GM18508 (cell line): ENCODE data around the gene NAPEPLD.
"Not testable (repeated sequence)": the region's sequence is repeated elsewhere in the genome, so short reads cannot be mapped to it uniquely, and the experiment has no call there.

Experiments
- ATAC-seq: cut with Tn5 transposase; IDR thresholded peaks from one replicate; pipeline ENCODE4 v1.9.1; 2021; ENCODE audit warnings: moderate number of reproducible peaks; ENCODE audit not compliant: insufficient read depth, unreplicated experiment

The NAPEPLD gene

GRCh38 chr7:103074519-103075336 is 74.2 kb downstream of the NAPEPLD start, which contains the start of the genes ARMC10 and FBXL13:
TSS of gene ARMC10 (plus strand) at chr7:103075140. CDS start at chr7:103075273, 133 bp downstream.
TSS of gene FBXL13 (minus strand) at chr7:103074796.
- peak; percentile 76 for ATAC-seq

- no peak for ATAC-seq
These were observed 74.8 kb downstream of the NAPEPLD start for GRCh38 chr7:103073989-103074518.

DNA sequence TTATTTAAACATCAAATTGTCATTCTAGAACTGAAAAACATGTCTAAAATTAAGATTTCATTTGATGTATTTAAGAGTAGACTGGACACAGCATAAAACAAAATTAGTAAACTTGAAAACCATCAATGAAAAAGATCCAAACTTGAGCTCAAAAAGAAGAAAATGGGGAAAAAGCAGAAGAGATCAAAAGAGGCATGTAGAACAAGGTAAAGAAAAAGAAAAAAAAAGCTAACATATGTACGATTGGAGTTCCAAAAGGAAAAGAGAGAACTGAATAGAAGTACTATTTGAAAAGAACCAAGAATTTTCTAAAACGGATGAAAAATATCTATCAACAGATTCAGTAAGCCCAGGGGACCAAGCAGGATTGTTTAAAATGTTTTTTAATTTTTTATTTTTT is 77.9 kb downstream of the NAPEPLD start:
- ATAC-seq = no peak

- ATAC-seq = no peak
These were observed 80.2 kb downstream of the NAPEPLD start for GRCh38 chr7:103068414-103069403.

- no peak for ATAC-seq
These were observed 83.2 kb downstream of the NAPEPLD start for GRCh38 chr7:103065667-103066066.

DNA sequence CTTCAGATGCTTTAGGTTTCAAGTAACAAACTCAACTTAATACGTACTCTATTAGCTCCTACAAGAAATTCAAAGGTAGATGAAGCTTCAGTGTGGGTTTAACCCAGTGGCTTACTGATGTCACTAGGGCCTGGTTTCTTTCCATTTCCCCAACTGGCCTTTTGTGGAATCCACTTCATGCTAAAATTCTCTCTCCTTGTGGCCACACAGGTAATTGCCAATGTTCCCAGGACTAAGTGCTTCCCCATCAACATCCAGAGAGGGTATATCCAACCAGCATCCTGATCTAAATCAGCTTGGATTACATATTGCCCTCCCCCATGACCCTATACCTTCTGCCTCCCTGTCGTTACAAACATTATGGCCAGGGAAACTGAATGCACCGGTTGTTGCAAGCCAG is 85.0 kb downstream of the NAPEPLD start:
- ATAC-seq = no peak

GRCh38 chr7:103059471-103059870 is 89.4 kb downstream of the NAPEPLD start:
- ATAC-seq = no peak

DNA sequence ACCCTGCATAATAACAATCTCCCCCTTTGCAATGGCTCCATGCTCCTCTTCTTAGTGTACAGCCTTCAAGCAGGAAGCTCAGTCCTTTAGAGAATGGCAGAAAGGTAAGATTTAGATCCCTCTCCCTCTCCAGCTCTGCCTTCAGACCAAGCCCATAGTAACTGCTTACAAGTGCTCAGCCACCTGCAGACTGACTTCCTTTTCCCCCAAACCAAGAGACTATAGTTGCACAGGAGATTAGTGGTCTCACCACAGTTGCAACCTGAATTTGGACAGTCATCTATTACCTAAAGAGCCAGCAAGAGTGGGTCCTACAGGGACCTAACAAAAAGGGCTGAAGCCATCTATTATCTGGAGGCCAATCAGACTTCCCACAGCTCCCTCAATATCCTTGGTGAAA is 90.8 kb downstream of the NAPEPLD start:
- ATAC-seq = no peak

DNA sequence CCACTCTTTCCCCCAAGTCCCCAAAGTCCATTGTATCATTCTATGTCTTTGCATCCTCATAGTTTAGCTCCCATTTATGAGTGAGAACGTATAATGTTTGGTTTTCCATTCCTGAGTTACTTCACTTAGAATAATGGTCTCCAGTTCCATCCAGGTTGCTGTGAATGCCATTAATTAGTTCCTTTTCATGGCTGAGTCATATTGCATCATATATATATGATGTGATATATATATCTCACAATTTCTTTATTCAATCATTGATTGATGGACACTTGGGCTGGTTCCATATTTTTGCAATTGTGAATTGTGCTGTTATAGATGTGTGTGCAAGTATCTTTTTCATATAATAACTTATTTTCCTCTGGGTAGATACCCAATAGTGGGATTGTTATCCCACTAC is 92.9 kb downstream of the NAPEPLD start:
- ATAC-seq = not testable (repeated sequence)

DNA sequence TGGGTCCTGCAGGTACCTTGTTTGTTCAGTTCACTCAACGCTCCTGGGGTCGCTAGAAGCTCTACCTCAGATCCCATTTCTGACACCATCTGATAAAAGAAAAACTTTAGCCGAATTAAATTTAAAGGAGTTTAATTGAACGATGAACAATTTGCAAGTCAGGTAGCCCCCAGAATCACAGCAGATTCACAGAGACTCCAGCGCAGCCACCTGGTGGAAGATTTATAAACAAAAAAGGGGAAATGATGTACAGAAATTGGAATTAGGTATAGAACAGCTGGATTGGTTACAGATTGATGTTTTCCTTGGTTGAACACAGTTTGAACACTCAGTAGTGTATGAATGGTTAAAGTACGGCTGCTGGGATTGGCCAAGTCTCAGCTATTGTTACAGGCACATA is 97.4 kb downstream of the NAPEPLD start:
- ATAC-seq = no peak
